K562 (cell line): ENCODE results near the gene MRGPRX4. TPM values are rescaled to one million over a fixed set of nuclear protein-coding genes. Genes with fewer than 3 reads are reported as not detected.

Experiments
- ATAC-seq: fragments of 200-7000 bp; cut with Tn5 transposase; 3 replicates; pipeline ENCODE4 v1.9.1; 2020; ENCODE audit warnings: moderate library complexity
- BruUV-seq: library from RNA; stranded (reverse); fragments of 400-500 nt; replicated peaks from 2 replicates; lab custom pipeline; 2021; lab: Mats Ljungman, UMichigan
- CTCF ChIA-PET: fragments of 300-600 bp; formaldehyde crosslinking; extraction: SDS; loops from one replicate; lab custom pipeline; 2021; ENCODE audit warnings: low intra/inter-chr PET ratio; lab: Yijun Ruan, JAX
- POLR2A ChIA-PET: fragments of 300-600, 350-650 bp; sonication (Branson Sonifier 250); formaldehyde crosslinking; extraction: SDS; loops from one replicate; lab custom pipeline; 2021; ENCODE audit warnings: antibody characterized with exemption, inconsistent platforms; lab: Yijun Ruan, JAX
- DNase-seq, 4 experiments: peaks; one replicate each; pipeline versions ENCODE4 v3.0.0 to v3.0.0-alpha.2; 2011 to 2018; ENCODE audit warnings: low spot score in 3 of 4, mixed read lengths in 3 of 4; ENCODE audit errors: extremely low read depth in 1 of 4
- FAIRE-seq: peaks from 2 replicates; lab custom pipeline; 2011; peaks lifted over from hg19 to GRCh38; lab: Jason Lieb, UNC
- H2AFZ ChIP-seq: 2 replicates; pipeline ENCODE4 v1.6.0; 2011; ENCODE audit warnings: low read depth, low read length, control low read depth, inconsistent platforms
- H3K27ac ChIP-seq: fragments of 200-600 bp; 3 replicates; pipeline ENCODE4 v1.8.0; 2011; ENCODE audit warnings: low read depth, mild to moderate bottlenecking, control low read depth, inconsistent platforms, low read length, moderate library complexity, mixed read lengths; ENCODE audit errors: extremely low read depth
- H3K27me3 ChIP-seq, 2 experiments: fragments of 300-600 bp in 1 of 2; 2 replicates in 1 of 2; 3 replicates in 1 of 2; pipeline versions ENCODE4 v1.6.0 to v1.8.0; 2011; ENCODE audit warnings: inconsistent platforms in 2 of 2, low read length in 2 of 2, mild to moderate bottlenecking in 1 of 2, mixed read lengths in 1 of 2, moderate library complexity in 1 of 2; ENCODE audit not compliant: control insufficient read depth in 2 of 2, insufficient read depth in 2 of 2
- H3K36me3 ChIP-seq: fragments of 300-600 bp; 3 replicates; pipeline ENCODE4 v1.8.0; 2011; ENCODE audit warnings: mild to moderate bottlenecking, low read length, inconsistent platforms; ENCODE audit not compliant: control insufficient read depth, insufficient read depth
- H3K4me1 ChIP-seq, 2 experiments: fragments of 200-600 bp in 1 of 2; replicated peaks in 1 of 2; 2 replicates in 1 of 2; 3 replicates in 1 of 2; pipeline versions ENCODE4 v1.5.1 to v1.8.0; 2011; ENCODE audit warnings: inconsistent platforms in 2 of 2, low read length in 2 of 2, mild to moderate bottlenecking in 1 of 2, mixed read lengths in 1 of 2, moderate library complexity in 1 of 2; ENCODE audit not compliant: control insufficient read depth in 2 of 2, insufficient read depth in 2 of 2
- H3K4me2 ChIP-seq: 2 replicates; pipeline ENCODE4 v1.6.1; 2011; ENCODE audit warnings: low read length, control low read depth, inconsistent platforms, mixed read lengths; ENCODE audit not compliant: insufficient read depth
- H3K4me3 ChIP-seq: fragments of 200-600 bp; sonication (generic), shearing (Covaris generic); 2 replicates; pipeline ENCODE4 v1.5.1; 2016; ENCODE audit warnings: control low read depth, inconsistent platforms
- H3K79me2 ChIP-seq: fragments of 200-600 bp; 3 replicates; pipeline ENCODE4 v1.8.0; 2011; ENCODE audit warnings: low read length, inconsistent platforms; ENCODE audit not compliant: control insufficient read depth, insufficient read depth
- H3K9ac ChIP-seq, 2 experiments: 2 replicates each; pipeline versions ENCODE4 v1.6.0 to v1.6.1; 2011; ENCODE audit warnings: low read depth in 2 of 2, low read length in 2 of 2, control low read depth in 1 of 2, inconsistent platforms in 1 of 2, mild to moderate bottlenecking in 1 of 2, mixed read lengths in 1 of 2; ENCODE audit not compliant: insufficient read depth in 1 of 2
- H3K9me1 ChIP-seq: one replicate; pipeline ENCODE4 v1.6.0; 2011; ENCODE audit warnings: inconsistent platforms, mild to moderate bottlenecking, low read length, moderate library complexity; ENCODE audit not compliant: control insufficient read depth, insufficient read depth
- H3K9me3 ChIP-seq: replicated peaks from 2 replicates; pipeline ENCODE4 v1.5.1; 2011; ENCODE audit warnings: low read depth, low read length, inconsistent platforms; ENCODE audit not compliant: control insufficient read depth, insufficient read depth
- H4K20me1 ChIP-seq: replicated peaks from 2 replicates; pipeline ENCODE4 v1.6.1; 2011; ENCODE audit warnings: low read length, inconsistent platforms, mixed read lengths; ENCODE audit not compliant: control insufficient read depth, insufficient read depth
- ASH1L ChIP-seq: fragments of 450-650 bp; IDR thresholded peaks from 2 replicates; pipeline ENCODE4 v1.6.1; 2018; ENCODE audit warnings: borderline replicate concordance, mild to moderate bottlenecking, low read depth; ENCODE audit not compliant: partially characterized antibody
- CBFA2T2 ChIP-seq: fragments of 450-650 bp; conservative IDR thresholded peaks from 2 replicates; pipeline ENCODE4 v1.6.1; 2017; ENCODE audit warnings: mild to moderate bottlenecking
- HNRNPUL1 ChIP-seq: fragments of 200-400 bp; formaldehyde crosslinking; IDR thresholded peaks from 2 replicates; pipeline ENCODE4 v1.6.1; 2017; ENCODE audit warnings: low read length
- MBD2 ChIP-seq: sonication (generic); IDR thresholded peaks from 2 replicates; pipeline ENCODE4 v1.6.1; 2016; ENCODE audit warnings: low read depth, borderline replicate concordance
- NR3C1 ChIP-seq: sonication (generic); formaldehyde crosslinking; IDR thresholded peaks from 2 replicates; pipeline ENCODE4 v1.8.1; 2022; ENCODE audit warnings: missing genetic modification reagents
- ZNF23 ChIP-seq: fragments of 250-450 bp; sonication (Bioruptor Pico); IDR thresholded peaks from 2 replicates; pipeline ENCODE4 v1.4.0; 2020; ENCODE audit warnings: mild to moderate bottlenecking
- in situ Hi-C: fragments of 300-500 bp; cut with MboI; formaldehyde crosslinking; loops from 4 replicates; pipeline ENCODE4 v1.15.0; 2018; ENCODE audit warnings: inconsistent platforms, mixed read lengths
- intact Hi-C: fragments of 100-400 bp; cut with micrococcal nuclease; formaldehyde crosslinking; loops from 2 replicates; pipeline ENCODE4 v1.14.2; 2022
- polyA plus RNA-seq, 8 experiments: library from polyadenylated mRNA; depleted of rRNA in 4 of 8; stranded (reverse) in 5 of 8; unstranded in 3 of 8; fragments of >200 nt; fragmentation: Nextera tagmentation in 2 of 8; fragmentation: Illumina TruSeq in 1 of 8; extraction: Ambion mirVana in 2 of 8; extraction: Trizol in 1 of 8; gene quantifications; 2 replicates each; pipeline versions ENCODE4 v1.2.1 to v1.2.3, GENCODE V29; 2011 to 2014; ENCODE audit warnings: inconsistent platforms in 1 of 8, missing spikeins in 1 of 8
- total RNA-seq, 7 experiments: library from RNA; depleted of rRNA in 6 of 7; stranded (reverse); fragments of >200 nt in 6 of 7; fragmentation: Illumina TruSeq in 2 of 7; extraction: Trizol in 2 of 7; gene quantifications; 2 replicates each; pipeline versions ENCODE4 v1.2.1 to v1.2.3, GENCODE V29; 2011 to 2021; ENCODE audit warnings: low replicate concordance in 1 of 7
- TF ChIP-seq, protein P1 (sequence below): fragments of 250-450 bp; sonication (Bioruptor Pico); IDR thresholded peaks from 2 replicates; pipeline ENCODE4 v1.5.0; 2021; ENCODE audit warnings: mild to moderate bottlenecking, borderline replicate concordance
- TF ChIP-seq, protein P2 (sequence below): sonication (generic); IDR thresholded peaks from 2 replicates; pipeline ENCODE4 v1.6.1; 2016

The MRGPRX4 gene
- total and polyA plus RNA-seq, 9 of the 15 experiments (the other 6 are each of a cell fraction or from before 2014, with no cell fraction given): not detected

GRCh38 chr11:18204771-18205170 lies 32.1 kb downstream of the MRGPRX4 start:
- Histone ChIP-seq H3K4me1 (no peaks in the 10 kb centered on the region; a peak in 1 of 5 replicates), H3K9me1 (no peaks in the 10 kb centered on the region), H3K9me3 (no peaks in the 10 kb centered on the region), H2AFZ (no peak overlapping the region), H3K9ac (no peak overlapping the region), H3K27ac (no peak overlapping the region), H3K79me2 (no peaks in the 10 kb centered on the region), H3K4me2 (no peak overlapping the region), H4K20me1 (no peaks in the 10 kb centered on the region), H3K4me3 (no peak overlapping the region), H3K27me3 (peaks cover 8 to 30% of the 10 kb centered on the region in 2 experiments; a peak in 4 of 5 replicates), H3K36me3 (no peaks in the 10 kb centered on the region)
- intact Hi-C loops: loop anchor here (1.0 kb wide), 1 partner anchor 89 kb away; no protein-coding TSS in a partner anchor
- DNase-seq (no peak), ATAC-seq (no peak), FAIRE-seq (no peak)
- CTCF ChIA-PET: interaction anchor here (0.8 kb wide), 1 partner anchor 89 kb away, joined by 5 read pairs; no protein-coding TSS in a partner anchor
- in situ Hi-C loops: no loop called here
- BruUV-seq: no TSS peak
- TF ChIP-seq, protein P1, sequence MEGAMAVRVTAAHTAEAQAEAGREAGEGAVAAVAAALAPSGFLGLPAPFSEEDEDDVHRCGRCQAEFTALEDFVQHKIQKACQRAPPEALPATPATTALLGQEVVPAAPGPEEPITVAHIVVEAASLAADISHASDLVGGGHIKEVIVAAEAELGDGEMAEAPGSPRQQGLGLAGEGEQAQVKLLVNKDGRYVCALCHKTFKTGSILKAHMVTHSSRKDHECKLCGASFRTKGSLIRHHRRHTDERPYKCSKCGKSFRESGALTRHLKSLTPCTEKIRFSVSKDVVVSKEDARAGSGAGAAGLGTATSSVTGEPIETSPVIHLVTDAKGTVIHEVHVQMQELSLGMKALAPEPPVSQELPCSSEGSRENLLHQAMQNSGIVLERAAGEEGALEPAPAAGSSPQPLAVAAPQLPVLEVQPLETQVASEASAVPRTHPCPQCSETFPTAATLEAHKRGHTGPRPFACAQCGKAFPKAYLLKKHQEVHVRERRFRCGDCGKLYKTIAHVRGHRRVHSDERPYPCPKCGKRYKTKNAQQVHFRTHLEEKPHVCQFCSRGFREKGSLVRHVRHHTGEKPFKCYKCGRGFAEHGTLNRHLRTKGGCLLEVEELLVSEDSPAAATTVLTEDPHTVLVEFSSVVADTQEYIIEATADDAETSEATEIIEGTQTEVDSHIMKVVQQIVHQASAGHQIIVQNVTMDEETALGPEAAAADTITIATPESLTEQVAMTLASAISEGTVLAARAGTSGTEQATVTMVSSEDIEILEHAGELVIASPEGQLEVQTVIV (CRISPR knock-in tag): no peak
- TF ChIP-seq NR3C1 (CRISPR knock-in tag) (no peak), ASH1L (no peak), ZNF23 (CRISPR knock-in tag) (no peak), HNRNPUL1 (no peak), MBD2 (no peak), CBFA2T2 (no peak)
- TF ChIP-seq, protein P2, sequence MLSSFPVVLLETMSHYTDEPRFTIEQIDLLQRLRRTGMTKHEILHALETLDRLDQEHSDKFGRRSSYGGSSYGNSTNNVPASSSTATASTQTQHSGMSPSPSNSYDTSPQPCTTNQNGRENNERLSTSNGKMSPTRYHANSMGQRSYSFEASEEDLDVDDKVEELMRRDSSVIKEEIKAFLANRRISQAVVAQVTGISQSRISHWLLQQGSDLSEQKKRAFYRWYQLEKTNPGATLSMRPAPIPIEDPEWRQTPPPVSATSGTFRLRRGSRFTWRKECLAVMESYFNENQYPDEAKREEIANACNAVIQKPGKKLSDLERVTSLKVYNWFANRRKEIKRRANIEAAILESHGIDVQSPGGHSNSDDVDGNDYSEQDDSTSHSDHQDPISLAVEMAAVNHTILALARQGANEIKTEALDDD: no peak
- POLR2A ChIA-PET: no interaction called here
